ENCODE measurements around the gene MAPK14.

DNA sequence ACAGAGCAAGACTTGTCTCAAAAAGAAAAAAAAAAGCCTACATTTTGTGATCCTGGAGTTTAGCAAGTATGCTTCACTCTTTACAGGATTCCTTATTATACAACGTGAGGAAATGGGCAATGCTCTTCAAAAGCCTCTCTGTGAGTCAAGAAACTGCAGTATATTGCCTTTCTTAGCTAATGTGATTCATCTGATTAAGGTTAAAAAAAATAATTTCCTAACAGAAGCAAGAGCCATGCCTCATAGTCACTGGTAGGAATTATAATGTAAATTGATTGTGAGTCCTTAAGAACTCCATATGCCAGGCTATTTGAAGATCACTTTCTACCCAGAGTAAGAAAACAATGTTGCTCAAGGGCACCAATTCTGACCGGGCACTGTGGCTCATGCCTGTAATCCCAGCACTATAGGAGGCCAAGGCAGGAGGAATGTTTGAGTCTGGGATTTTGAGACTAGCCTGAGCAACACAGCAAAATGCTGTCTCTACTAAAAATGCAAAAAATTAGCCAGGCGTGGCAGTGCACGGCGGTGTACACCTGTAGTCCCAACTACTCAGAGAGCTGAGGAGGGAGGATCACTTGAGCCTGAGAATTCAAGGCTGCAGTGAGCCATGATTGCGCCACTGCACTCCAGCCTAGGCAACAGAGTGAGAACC is 46.5 kb upstream of the MAPK14 start:
- TF ChIP-seq EZH2 (IDR thresholded peaks at IDR 0.05; ENCODE audit: insufficient read depth, poor library complexity, severe bottlenecking) (no peak), EZH2phosphoT487 (IDR thresholded peaks at IDR 0.05; ENCODE audit: insufficient read depth, low read depth) (no peak)

Data from GM23248 (cell line).